ENCODE data around the gene ADH6. TPM values are rescaled to one million over a fixed set of nuclear protein-coding genes. Genes with fewer than 3 reads are reported as not detected.

ADH6 gene
- polyA plus RNA-seq, 1 of the 3 experiments (the other 2 are of a cell fraction) = not detected

GRCh38 chr4:99186029-99186428, 33.0 kb downstream of the ADH6 start:
- no peak overlapping the region for H3K9ac ChIP-seq
- no peak overlapping the region for H2AFZ ChIP-seq (ENCODE audit: low read depth)
- whole genome bisulfite sequencing (ENCODE audit: low lambda C conversion rate) = 3% methylated on average over 1 of the region's 1 CpG
- H3K4me3 ChIP-seq (ENCODE audit: low read depth in 2 of 2, low read length in 1 of 2) = no peak overlapping the region
- H3K27me3 ChIP-seq (ENCODE audit: insufficient read depth) = no peaks in the 10 kb centered on the region
- no peaks in the 10 kb centered on the region for H4K20me1 ChIP-seq (ENCODE audit: insufficient read depth)
- H3K9me3 ChIP-seq = no peaks in the 10 kb centered on the region
- no peaks in the 10 kb centered on the region for H3F3A ChIP-seq (replicated peaks; ENCODE audit: insufficient read depth)
- H3K4me2 ChIP-seq = no peak overlapping the region
- POLR2A ChIA-PET = no interaction called here
- H3K27ac ChIP-seq (ENCODE audit: low read depth in 2 of 2, low read length in 1 of 2) = no peak overlapping the region
- TF ChIP-seq REST (IDR thresholded peaks at IDR 0.05; ENCODE audit: low read depth, low read length) (no peak), MXI1 (IDR thresholded peaks at IDR 0.05; ENCODE audit: low read depth, low read length) (no peak), CTCF (IDR thresholded peaks at IDR 0.05) (no peak), MEF2A (IDR thresholded peaks at IDR 0.05; ENCODE audit: borderline replicate concordance, low read depth) (no peak), SIN3A (IDR thresholded peaks at IDR 0.05; ENCODE audit: borderline replicate concordance, low read depth, low read length) (no peak), GATA2 (CRISPR knock-in tag; IDR thresholded peaks at IDR 0.05) (no peak), JUND (IDR thresholded peaks at IDR 0.05) (no peak), EP300 (IDR thresholded peaks at IDR 0.05; ENCODE audit: borderline replicate concordance in 1 of 2, low read depth in 1 of 2, low read length in 1 of 2) (no peak), RCOR1 (IDR thresholded peaks at IDR 0.05; ENCODE audit: low read length) (no peak), TCF12 (IDR thresholded peaks at IDR 0.05) (no peak), POLR2AphosphoS5 (IDR thresholded peaks at IDR 0.05; ENCODE audit: low read depth, low read length) (no peak), RAD21 (IDR thresholded peaks at IDR 0.05; ENCODE audit: low read length) (no peak), USF1 (IDR thresholded peaks at IDR 0.05; ENCODE audit: borderline replicate concordance, low read depth) (no peak), IRF3 (IDR thresholded peaks at IDR 0.05; ENCODE audit: low read depth, low read length) (no peak)
- DNase-seq = no peak
- H3K9me2 ChIP-seq = no peaks in the 10 kb centered on the region
- no peaks in the 10 kb centered on the region for H3K79me2 ChIP-seq (ENCODE audit: insufficient read depth)
- H3K36me3 ChIP-seq (replicated peaks in 1 of 2; ENCODE audit: control insufficient read depth in 1 of 2, insufficient read depth in 2 of 2, low read length in 1 of 2) = no peaks in the 10 kb centered on the region
- CTCF ChIA-PET = no interaction called here
- H3K4me1 ChIP-seq (ENCODE audit: control insufficient read depth in 1 of 2, insufficient read depth in 2 of 2, low read depth in 1 of 2, low read length in 1 of 2) = no peaks in the 10 kb centered on the region

Measured in SK-N-SH (cell line).